Measurements from ENCODE around the gene RXRA. TPM values are rescaled to one million over a fixed set of nuclear protein-coding genes. Genes with fewer than 3 reads are reported as not detected.
"Not testable (repeated sequence)": the region's sequence is repeated elsewhere in the genome, so short reads cannot be mapped to it uniquely, and the experiment has no call there.

RXRA gene
- total and polyA plus RNA-seq, 9 donors: 19.0 to 44.4 (median 32.0) TPM

GRCh38 chr9:134299068-134299467 lies 27.2 kb upstream of the RXRA start:
- H3K4me3 ChIP-seq (ENCODE audit: low read length): no peak overlapping the region
- no peaks in the 10 kb centered on the region for H3K9me3 ChIP-seq (replicated peaks; ENCODE audit: control insufficient read depth, low read depth, low read length)
- no peak overlapping the region for H3K27ac ChIP-seq (ENCODE audit: low read length)
- WGBS (ENCODE audit: insufficient coverage): 91% methylated on average over 3 of the region's 5 CpGs
- H3K36me3 ChIP-seq (ENCODE audit: control insufficient read depth, insufficient read depth, low read length): no peaks in the 10 kb centered on the region
- H3K27me3 ChIP-seq (ENCODE audit: control insufficient read depth, insufficient read depth, low read length): peaks cover 28% of the 10 kb centered on the region
- H3K4me1 ChIP-seq (ENCODE audit: control insufficient read depth, insufficient read depth, low read length): peaks cover 7% of the 10 kb centered on the region
- DNase-seq: no peak

- no peaks in the 10 kb centered on the region for H3K4me1 ChIP-seq (ENCODE audit: control insufficient read depth, insufficient read depth, low read length)
- no peaks in the 10 kb centered on the region for H3K9me3 ChIP-seq (replicated peaks; ENCODE audit: control insufficient read depth, low read depth, low read length)
- no peaks in the 10 kb centered on the region for H3K36me3 ChIP-seq (ENCODE audit: control insufficient read depth, insufficient read depth, low read length)
- no peak for DNase-seq
- WGBS (ENCODE audit: insufficient coverage): 74% methylated on average over 6 of the region's 7 CpGs
- H3K4me3 ChIP-seq (ENCODE audit: low read length): no peak overlapping the region
- peaks cover 29% of the 10 kb centered on the region for H3K27me3 ChIP-seq (ENCODE audit: control insufficient read depth, insufficient read depth, low read length)
- H3K27ac ChIP-seq (ENCODE audit: low read length): no peak overlapping the region
Observed at GRCh38 chr9:134299883-134300282, 26.4 kb upstream of the RXRA start.

GRCh38 chr9:134301387-134302129 lies 24.7 kb upstream of the RXRA start:
- Histone ChIP-seq H3K36me3 (ENCODE audit: control insufficient read depth, insufficient read depth, low read length) (no peaks in the 10 kb centered on the region), H3K9me3 (replicated peaks; ENCODE audit: control insufficient read depth, low read depth, low read length) (no peaks in the 10 kb centered on the region), H3K4me1 (ENCODE audit: control insufficient read depth, insufficient read depth, low read length) (peaks cover 4% of the 10 kb centered on the region), H3K4me3 (ENCODE audit: low read length) (no peak overlapping the region), H3K27ac (ENCODE audit: low read length) (no peak overlapping the region), H3K27me3 (ENCODE audit: control insufficient read depth, insufficient read depth, low read length) (peaks cover 27% of the 10 kb centered on the region)
- DNase-seq: no peak
- 65% methylated on average over 5 of the region's 15 CpGs for WGBS (ENCODE audit: insufficient coverage)

GRCh38 chr9:134302130-134302817 lies 24.0 kb upstream of the RXRA start:
- H3K9me3 ChIP-seq (replicated peaks; ENCODE audit: control insufficient read depth, low read depth, low read length): no peaks in the 10 kb centered on the region
- H3K4me1 ChIP-seq (ENCODE audit: control insufficient read depth, insufficient read depth, low read length): peaks cover 10% of the 10 kb centered on the region
- H3K36me3 ChIP-seq (ENCODE audit: control insufficient read depth, insufficient read depth, low read length): no peaks in the 10 kb centered on the region
- no peak overlapping the region for H3K4me3 ChIP-seq (ENCODE audit: low read length)
- WGBS (ENCODE audit: insufficient coverage): 91% methylated on average over 5 of the region's 7 CpGs
- peaks cover 21% of the 10 kb centered on the region for H3K27me3 ChIP-seq (ENCODE audit: control insufficient read depth, insufficient read depth, low read length)
- no peak for DNase-seq
- no peak overlapping the region for H3K27ac ChIP-seq (ENCODE audit: low read length)

GRCh38 chr9:134303601-134304000 lies 22.7 kb upstream of the RXRA start:
- Histone ChIP-seq H3K27ac (ENCODE audit: low read length) (no peak overlapping the region), H3K9me3 (replicated peaks; ENCODE audit: control insufficient read depth, low read depth, low read length) (no peaks in the 10 kb centered on the region), H3K27me3 (ENCODE audit: control insufficient read depth, insufficient read depth, low read length) (peaks cover 25% of the 10 kb centered on the region), H3K36me3 (ENCODE audit: control insufficient read depth, insufficient read depth, low read length) (no peaks in the 10 kb centered on the region), H3K4me1 (ENCODE audit: control insufficient read depth, insufficient read depth, low read length) (peaks cover 12% of the 10 kb centered on the region), H3K4me3 (ENCODE audit: low read length) (no peak overlapping the region)
- WGBS (ENCODE audit: insufficient coverage): 82% methylated on average over 7 of the region's 7 CpGs
- no peak for DNase-seq

GRCh38 chr9:134304261-134304660 lies 22.0 kb upstream of the RXRA start:
- H3K4me3 ChIP-seq (ENCODE audit: low read length): no peak overlapping the region
- 77% methylated on average over 15 of the region's 16 CpGs for WGBS (ENCODE audit: insufficient coverage)
- no peak for DNase-seq
- no peak overlapping the region for H3K27ac ChIP-seq (ENCODE audit: low read length)
- H3K9me3 ChIP-seq (replicated peaks; ENCODE audit: control insufficient read depth, low read depth, low read length): no peaks in the 10 kb centered on the region
- H3K36me3 ChIP-seq (ENCODE audit: control insufficient read depth, insufficient read depth, low read length): no peaks in the 10 kb centered on the region
- peaks cover 24% of the 10 kb centered on the region for H3K27me3 ChIP-seq (ENCODE audit: control insufficient read depth, insufficient read depth, low read length)
- H3K4me1 ChIP-seq (ENCODE audit: control insufficient read depth, insufficient read depth, low read length): peaks cover 12% of the 10 kb centered on the region

- WGBS (ENCODE audit: insufficient coverage): 20% methylated on average over 2 of the region's 11 CpGs
- Histone ChIP-seq H3K27me3 (ENCODE audit: control insufficient read depth, insufficient read depth, low read length) (peaks cover 24% of the 10 kb centered on the region), H3K9me3 (replicated peaks; ENCODE audit: control insufficient read depth, low read depth, low read length) (no peaks in the 10 kb centered on the region), H3K4me1 (ENCODE audit: control insufficient read depth, insufficient read depth, low read length) (peaks cover 12% of the 10 kb centered on the region), H3K27ac (ENCODE audit: low read length) (no peak overlapping the region), H3K36me3 (ENCODE audit: control insufficient read depth, insufficient read depth, low read length) (no peaks in the 10 kb centered on the region), H3K4me3 (ENCODE audit: low read length) (no peak overlapping the region)
- DNase-seq: no peak
Observed at GRCh38 chr9:134304690-134305089, 21.6 kb upstream of the RXRA start.

- Histone ChIP-seq H3K27me3 (ENCODE audit: control insufficient read depth, insufficient read depth, low read length) (peaks cover 19% of the 10 kb centered on the region), H3K4me1 (ENCODE audit: control insufficient read depth, insufficient read depth, low read length) (peaks cover 12% of the 10 kb centered on the region), H3K4me3 (ENCODE audit: low read length) (no peak overlapping the region), H3K9me3 (replicated peaks; ENCODE audit: control insufficient read depth, low read depth, low read length) (no peaks in the 10 kb centered on the region), H3K36me3 (ENCODE audit: control insufficient read depth, insufficient read depth, low read length) (no peaks in the 10 kb centered on the region), H3K27ac (ENCODE audit: low read length) (no peak overlapping the region)
- 88% methylated on average over 1 of the region's 1 CpG for WGBS (ENCODE audit: insufficient coverage)
- DNase-seq: no peak
Observed at GRCh38 chr9:134305533-134305932, 20.7 kb upstream of the RXRA start.

- Histone ChIP-seq H3K27me3 (ENCODE audit: control insufficient read depth, insufficient read depth, low read length) (peaks cover 19% of the 10 kb centered on the region), H3K4me1 (ENCODE audit: control insufficient read depth, insufficient read depth, low read length) (peaks cover 12% of the 10 kb centered on the region), H3K27ac (ENCODE audit: low read length) (peak overlapping the region; percentile 47)
- H3K36me3 ChIP-seq (ENCODE audit: control insufficient read depth, insufficient read depth, low read length); H3K9me3 ChIP-seq (replicated peaks; ENCODE audit: control insufficient read depth, low read depth, low read length); H3K4me3 ChIP-seq (ENCODE audit: low read length); DNase-seq: not testable (repeated sequence)
Observed at GRCh38 chr9:134306042-134306441, 20.2 kb upstream of the RXRA start.

- DNase-seq: peak; percentile 61
- no peaks in the 10 kb centered on the region for H3K36me3 ChIP-seq (ENCODE audit: control insufficient read depth, insufficient read depth, low read length)
- H3K4me1 ChIP-seq (ENCODE audit: control insufficient read depth, insufficient read depth, low read length): peaks cover 12% of the 10 kb centered on the region
- peaks cover 16% of the 10 kb centered on the region for H3K27me3 ChIP-seq (ENCODE audit: control insufficient read depth, insufficient read depth, low read length)
- H3K27ac ChIP-seq (ENCODE audit: low read length): peak overlapping the region; percentile 47
- peaks cover 3% of the 10 kb centered on the region for H3K9me3 ChIP-seq (replicated peaks; ENCODE audit: control insufficient read depth, low read depth, low read length)
- no peak overlapping the region for H3K4me3 ChIP-seq (ENCODE audit: low read length)
- WGBS (ENCODE audit: insufficient coverage): 64% methylated on average over 9 of the region's 15 CpGs
Observed at GRCh38 chr9:134306636-134307600, 19.3 kb upstream of the RXRA start.
